Cortex of kidney (tissue), 1 donor: ENCODE results near the gene GRIK4.
"Not testable (repeated sequence)": the region's sequence is repeated elsewhere in the genome, so short reads cannot be mapped to it uniquely, and the experiment has no call there.

Experiments
- DNase-seq: peaks from one replicate; lab custom pipeline; 2025; lab: John Stamatoyannopoulos, UW

The GRIK4 gene, protein sequence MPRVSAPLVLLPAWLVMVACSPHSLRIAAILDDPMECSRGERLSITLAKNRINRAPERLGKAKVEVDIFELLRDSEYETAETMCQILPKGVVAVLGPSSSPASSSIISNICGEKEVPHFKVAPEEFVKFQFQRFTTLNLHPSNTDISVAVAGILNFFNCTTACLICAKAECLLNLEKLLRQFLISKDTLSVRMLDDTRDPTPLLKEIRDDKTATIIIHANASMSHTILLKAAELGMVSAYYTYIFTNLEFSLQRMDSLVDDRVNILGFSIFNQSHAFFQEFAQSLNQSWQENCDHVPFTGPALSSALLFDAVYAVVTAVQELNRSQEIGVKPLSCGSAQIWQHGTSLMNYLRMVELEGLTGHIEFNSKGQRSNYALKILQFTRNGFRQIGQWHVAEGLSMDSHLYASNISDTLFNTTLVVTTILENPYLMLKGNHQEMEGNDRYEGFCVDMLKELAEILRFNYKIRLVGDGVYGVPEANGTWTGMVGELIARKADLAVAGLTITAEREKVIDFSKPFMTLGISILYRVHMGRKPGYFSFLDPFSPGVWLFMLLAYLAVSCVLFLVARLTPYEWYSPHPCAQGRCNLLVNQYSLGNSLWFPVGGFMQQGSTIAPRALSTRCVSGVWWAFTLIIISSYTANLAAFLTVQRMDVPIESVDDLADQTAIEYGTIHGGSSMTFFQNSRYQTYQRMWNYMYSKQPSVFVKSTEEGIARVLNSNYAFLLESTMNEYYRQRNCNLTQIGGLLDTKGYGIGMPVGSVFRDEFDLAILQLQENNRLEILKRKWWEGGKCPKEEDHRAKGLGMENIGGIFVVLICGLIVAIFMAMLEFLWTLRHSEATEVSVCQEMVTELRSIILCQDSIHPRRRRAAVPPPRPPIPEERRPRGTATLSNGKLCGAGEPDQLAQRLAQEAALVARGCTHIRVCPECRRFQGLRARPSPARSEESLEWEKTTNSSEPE

DNA sequence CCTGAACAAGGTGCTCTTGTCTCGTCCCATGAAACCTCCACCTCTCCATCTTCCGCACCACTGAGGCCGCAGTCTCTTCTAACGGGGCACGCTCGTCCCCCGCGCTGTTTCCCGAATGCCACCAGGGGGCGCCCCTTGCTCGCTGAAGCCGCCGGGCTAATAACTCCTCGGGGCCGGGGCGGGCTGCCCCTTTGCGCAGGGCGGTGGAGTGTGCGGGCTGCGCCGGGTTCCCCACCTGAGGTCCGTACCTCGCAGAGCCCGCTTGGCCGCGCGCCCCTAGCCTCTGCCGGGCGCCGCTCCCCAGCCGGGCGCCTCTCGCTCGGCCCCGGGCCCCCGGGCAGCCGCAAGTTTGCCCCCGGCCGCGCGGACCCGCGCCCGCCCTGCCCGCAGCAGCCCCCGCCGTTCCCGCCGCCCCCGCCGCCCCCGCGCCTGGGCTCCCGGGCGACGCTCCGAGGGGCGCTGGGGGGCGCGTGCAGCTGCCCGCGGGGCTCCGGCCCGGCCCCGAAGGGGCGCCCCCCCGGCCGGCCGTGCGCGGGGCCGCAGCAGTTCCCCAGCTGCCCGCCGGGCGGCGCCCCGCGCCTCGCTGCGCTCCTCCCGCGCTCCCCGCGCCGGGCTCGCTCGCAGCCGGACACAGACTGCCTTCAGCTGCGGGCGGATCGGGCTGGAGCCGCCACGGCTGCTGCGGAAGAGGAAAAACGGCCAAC is at the start of gene GRIK4:
Gene GRIK4, plus strand, starts transcription at position 633 of the 704 bp plus-strand sequence. CDS start 148,571 bp downstream, outside the sequence.
- DNase-seq = no peak

GRCh38 chr11:120462825-120463224 is 48.7 kb upstream of the GRIK4 start:
- DNase-seq = no peak

DNA sequence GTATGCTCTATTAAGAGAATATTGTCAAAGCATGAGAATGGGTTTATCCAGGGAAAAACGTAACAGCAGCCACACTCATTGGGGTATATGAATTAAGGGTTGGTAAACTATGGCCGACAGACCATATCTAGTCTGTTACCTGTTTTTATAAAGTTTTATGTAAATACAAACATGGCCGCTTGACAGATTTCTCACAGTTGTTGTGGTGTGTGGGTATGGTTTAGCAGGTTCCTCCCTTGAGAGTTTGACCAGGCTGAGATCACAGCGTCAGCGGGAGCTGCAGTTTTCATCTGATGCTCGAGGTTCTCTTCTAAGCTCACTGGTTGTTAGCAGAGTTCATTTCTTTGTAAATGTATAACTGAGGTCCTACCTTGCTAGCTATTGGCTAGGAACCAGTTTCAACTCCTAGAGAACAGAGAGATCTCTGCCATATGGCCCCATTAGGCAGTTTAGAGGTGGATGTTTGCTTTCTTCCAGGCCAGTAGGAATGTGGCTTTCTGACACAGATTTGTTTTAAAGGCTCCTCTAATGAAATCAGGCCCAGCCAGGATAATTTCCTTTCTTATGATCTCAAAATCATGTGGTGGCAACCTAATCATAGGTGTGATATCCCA is 45.5 kb upstream of the GRIK4 start:
- DNase-seq = no peak

GRCh38 chr11:120467627-120468026 is 43.9 kb upstream of the GRIK4 start:
- no peak for DNase-seq

GRCh38 chr11:120471131-120471530 is 40.4 kb upstream of the GRIK4 start:
- no peak for DNase-seq

DNA sequence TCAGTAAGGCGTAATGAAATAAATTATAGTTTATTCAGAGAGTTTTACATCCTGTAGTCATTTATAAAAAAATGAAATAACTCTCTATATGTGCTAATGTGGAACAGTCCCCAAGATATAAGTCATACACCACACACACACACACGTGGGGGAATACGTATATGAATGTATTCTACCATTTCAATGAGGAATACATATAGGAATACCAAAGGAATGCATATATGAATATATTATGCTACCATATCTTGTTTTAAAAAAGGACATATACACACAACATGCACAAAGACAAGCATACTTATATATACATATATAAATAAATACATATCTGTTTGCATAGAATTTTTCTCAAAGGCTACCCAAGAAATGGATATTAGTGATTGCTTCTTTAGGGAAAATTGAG is 39.6 kb upstream of the GRIK4 start:
- no peak for DNase-seq

DNA sequence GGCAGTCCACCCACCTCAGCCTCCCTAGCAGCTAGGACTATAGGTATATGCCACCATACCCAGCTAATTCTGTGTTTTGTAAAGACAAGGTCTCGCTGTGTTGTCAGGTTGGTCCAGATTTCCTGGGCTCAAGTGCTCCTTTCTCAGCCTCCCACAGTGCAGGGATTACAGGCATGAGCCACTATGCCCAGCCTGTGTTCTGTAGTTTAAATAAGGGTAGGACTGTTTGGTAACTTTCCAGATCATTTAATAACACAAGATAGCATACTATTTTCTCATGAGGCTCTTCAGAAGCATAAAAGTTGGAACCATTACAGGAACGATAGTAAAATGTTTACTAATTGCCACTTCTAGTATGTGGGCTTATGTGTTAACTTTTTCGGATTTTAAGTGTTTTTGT is 38.0 kb upstream of the GRIK4 start:
- DNase-seq = no peak

- DNase-seq = no peak
These were observed 29.4 kb upstream of the GRIK4 start for GRCh38 chr11:120482149-120482548.

DNA sequence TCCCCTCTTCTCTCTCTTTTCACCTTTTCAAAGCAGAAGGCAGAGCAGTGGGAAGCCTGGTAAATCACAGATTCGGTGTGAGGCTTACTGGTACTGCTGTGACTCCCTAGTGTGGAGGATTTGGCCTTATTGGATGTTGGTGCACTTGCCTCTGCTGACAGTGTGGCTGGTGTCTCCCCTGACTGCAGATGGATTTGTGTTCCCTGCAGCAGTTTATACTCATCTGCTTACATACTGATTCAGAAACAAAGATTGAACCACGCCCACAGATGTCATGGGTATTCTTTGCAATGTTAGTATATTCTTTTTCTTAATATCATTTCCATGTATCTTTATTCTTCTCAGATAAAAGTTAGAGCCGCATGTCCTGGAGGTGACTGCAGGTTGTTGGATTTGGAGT is 26.8 kb upstream of the GRIK4 start:
- no peak for DNase-seq

- no peak for DNase-seq
These were observed 25.4 kb upstream of the GRIK4 start for GRCh38 chr11:120486138-120486537.

GRCh38 chr11:120489799-120490198 is 21.7 kb upstream of the GRIK4 start:
- DNase-seq = no peak

- no peak for DNase-seq
These were observed 19.1 kb upstream of the GRIK4 start for GRCh38 chr11:120492486-120492885.

DNA sequence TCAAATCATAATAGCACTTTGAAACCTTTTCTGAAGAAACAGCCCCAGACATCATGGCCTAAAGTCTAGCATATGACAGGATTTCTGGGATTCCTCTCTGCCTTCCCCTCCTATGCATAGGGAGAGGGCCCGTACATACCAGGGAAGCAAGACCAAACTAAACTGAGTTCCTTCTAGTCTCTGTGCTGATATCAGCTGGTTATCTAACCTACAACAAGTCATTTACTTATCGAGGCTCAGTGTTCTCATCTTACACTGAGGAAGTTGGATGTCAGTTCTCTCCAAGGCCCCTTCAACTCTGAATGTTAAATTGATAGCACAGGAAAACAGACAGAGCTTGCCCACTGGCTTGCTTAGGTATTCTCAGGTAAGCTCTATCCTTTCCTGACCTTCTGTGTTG is 17.0 kb upstream of the GRIK4 start:
- no peak for DNase-seq

DNA sequence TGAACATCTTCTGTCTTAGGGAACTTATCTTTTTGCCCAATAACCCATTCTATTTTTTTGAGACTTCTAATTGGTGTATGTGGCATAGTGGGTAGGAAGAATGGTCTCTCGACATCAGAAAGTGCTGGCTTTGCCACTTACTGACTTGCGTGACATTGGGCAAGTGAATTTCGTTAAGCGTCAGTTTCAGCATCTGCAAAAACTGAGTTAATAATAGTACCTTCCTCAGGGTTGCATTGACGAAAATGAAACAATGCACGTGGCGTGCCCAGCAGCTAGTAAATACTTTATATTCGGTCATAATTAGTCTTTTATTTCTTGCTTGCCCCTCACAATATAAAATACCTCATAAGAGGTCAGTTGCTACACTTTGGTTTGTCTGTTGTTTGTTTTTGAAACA is 12.5 kb upstream of the GRIK4 start:
- DNase-seq = no peak

- no peak for DNase-seq
These were observed 11.7 kb upstream of the GRIK4 start for GRCh38 chr11:120499859-120500258.

- no peak for DNase-seq
These were observed 11.0 kb upstream of the GRIK4 start for GRCh38 chr11:120500414-120501071.

- DNase-seq = no peak
These were observed 10.1 kb upstream of the GRIK4 start for GRCh38 chr11:120501440-120501839.

DNA sequence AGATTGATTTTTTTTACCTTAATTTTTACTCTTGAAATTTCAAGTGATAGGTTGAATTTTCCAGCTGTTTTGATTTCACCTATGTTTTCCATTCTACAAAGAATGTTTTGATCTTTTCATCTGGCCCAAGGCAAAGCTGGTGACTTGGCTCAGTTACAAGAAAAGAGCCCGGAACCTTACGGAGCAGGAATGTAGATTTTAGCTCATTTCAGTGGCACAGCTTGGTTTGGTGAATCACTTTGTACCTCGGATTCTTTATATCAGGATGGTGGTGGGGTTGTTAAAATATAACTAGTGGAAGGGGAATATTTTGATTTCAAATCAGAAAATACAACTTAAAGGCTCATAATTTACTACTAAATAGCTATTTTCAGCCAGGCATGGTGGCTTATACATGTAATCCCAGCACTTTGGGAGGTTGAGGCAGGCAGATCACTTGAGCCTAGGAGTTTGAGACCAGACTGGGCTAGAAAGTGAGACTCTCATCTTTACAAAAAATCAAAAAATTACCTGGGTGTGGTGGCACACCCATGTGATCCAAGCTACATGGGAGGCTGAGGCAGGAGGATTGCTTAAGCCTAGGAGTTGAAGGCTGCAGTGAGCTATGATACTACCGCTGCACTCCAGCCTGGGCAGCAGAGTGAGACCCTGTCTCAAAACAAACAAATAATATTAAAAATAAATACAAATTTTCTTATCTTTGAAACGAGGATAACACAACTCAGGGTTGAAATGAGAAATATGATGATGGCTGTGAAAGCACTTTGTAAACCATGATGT is 9.4 kb upstream of the GRIK4 start:
- no peak for DNase-seq

DNA sequence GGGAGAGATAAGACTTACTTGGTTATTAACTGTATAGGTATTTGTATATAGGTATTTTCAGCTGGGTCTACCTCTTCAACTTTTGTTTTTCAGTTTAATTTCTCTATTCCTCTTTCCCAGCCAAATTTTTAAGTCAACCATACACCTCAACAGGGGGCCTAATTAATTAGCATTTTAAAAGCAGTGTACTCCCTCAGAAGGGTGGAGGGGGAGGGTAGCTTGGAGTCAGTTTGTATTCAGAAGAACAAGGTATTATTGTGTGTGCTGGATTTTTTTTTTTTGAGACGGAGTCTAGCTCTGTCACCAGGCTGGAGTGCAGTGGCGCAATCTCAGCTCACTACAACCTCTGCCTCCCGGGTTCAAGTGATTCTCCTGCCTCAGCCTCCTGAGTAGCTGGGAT is 8.0 kb upstream of the GRIK4 start:
- not testable (repeated sequence) for DNase-seq

DNA sequence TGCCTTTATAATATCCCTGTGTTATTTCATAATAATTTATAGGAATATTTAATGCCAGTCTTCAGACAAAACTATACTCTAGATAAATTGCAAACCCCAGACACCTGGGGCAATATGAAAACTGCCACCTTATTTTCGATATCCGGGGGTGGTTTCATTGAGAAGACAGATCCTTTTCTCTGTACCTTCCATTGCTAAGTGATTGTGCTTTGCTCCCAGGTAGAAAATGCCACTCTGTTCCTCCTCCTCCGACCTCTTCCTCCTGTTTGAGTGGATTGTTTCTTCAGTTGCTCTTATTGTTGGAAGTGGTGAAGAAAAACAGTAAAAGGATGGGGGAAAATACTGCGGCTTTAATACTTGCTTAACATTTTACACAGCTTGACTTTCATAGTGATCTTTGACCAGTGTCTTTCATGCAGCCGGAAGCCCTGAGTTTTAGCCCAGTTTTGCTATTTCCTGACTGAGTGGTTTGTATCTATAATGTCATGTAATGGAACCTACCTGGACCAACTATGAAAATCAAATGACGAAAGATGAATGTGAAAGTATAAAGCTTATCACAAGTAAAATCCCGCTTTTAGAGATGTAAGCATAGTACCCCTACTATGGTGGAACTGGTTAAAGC is 5.6 kb upstream of the GRIK4 start:
- no peak for DNase-seq
